ENCODE results near the gene RAC3.

RAC3 gene

GRCh38 chr17:82031303-82031884, at the start of gene RAC3:
Gene RAC3, plus strand, starts transcription at chr17:82031678. Its CDS starts 84 bp downstream, at chr17:82031762.
- no peak for DNase-seq (ENCODE audit: low read depth)

- no peak for DNase-seq (ENCODE audit: low read depth)
Measured at GRCh38 chr17:81983011-81983638, 48.4 kb upstream of the RAC3 start.

- no peak for DNase-seq (ENCODE audit: low read depth)
Measured at GRCh38 chr17:81983639-81984373, 47.7 kb upstream of the RAC3 start.

GRCh38 chr17:81984773-81985410, 46.6 kb upstream of the RAC3 start:
- DNase-seq (ENCODE audit: low read depth): no peak

- no peak for DNase-seq (ENCODE audit: low read depth)
Measured at GRCh38 chr17:81986606-81987005, 44.9 kb upstream of the RAC3 start.

- DNase-seq (ENCODE audit: low read depth): no peak
Measured at GRCh38 chr17:81987161-81987770, 44.2 kb upstream of the RAC3 start.

GRCh38 chr17:81990836-81991683, 40.4 kb upstream of the RAC3 start:
- DNase-seq (ENCODE audit: low read depth): no peak

GRCh38 chr17:81991684-81992305, 39.7 kb upstream of the RAC3 start:
- peak; percentile 78 for DNase-seq (ENCODE audit: low read depth)

- DNase-seq (ENCODE audit: low read depth): no peak
Measured at GRCh38 chr17:81992306-81993102, 39.0 kb upstream of the RAC3 start.

- DNase-seq (ENCODE audit: low read depth): no peak
Measured at GRCh38 chr17:81993729-81994592, 37.5 kb upstream of the RAC3 start.

- no peak for DNase-seq (ENCODE audit: low read depth)
Measured at GRCh38 chr17:81994593-81995462, 36.6 kb upstream of the RAC3 start.

GRCh38 chr17:81995463-81996231, 35.8 kb upstream of the RAC3 start:
- no peak for DNase-seq (ENCODE audit: low read depth)

GRCh38 chr17:81996232-81996756, 35.2 kb upstream of the RAC3 start:
- no peak for DNase-seq (ENCODE audit: low read depth)

- DNase-seq (ENCODE audit: low read depth): no peak
Measured at GRCh38 chr17:81996757-81997441, 34.6 kb upstream of the RAC3 start.

- DNase-seq (ENCODE audit: low read depth): no peak
Measured at GRCh38 chr17:81998212-81998611, 33.3 kb upstream of the RAC3 start.

GRCh38 chr17:81998691-81999438, 32.6 kb upstream of the RAC3 start:
- no peak for DNase-seq (ENCODE audit: low read depth)
